ENCODE measurements around the gene TRIM68. TPM values are rescaled to one million over a fixed set of nuclear protein-coding genes. Genes with fewer than 3 reads are reported as not detected.

The TRIM68 gene
- polyA plus RNA-seq, 3 donors, result 4.2 to 12.4 (median 5.1) TPM

Other genes starting within 250 kb of the TRIM68 start
- not detected for gene OR52B4, start 239.8 kb downstream of the TRIM68 start, polyA plus RNA-seq
- gene TRIM21, start 214.5 kb downstream of the TRIM68 start, polyA plus RNA-seq, result 10 to 100 TPM in 2 of 3 donors, 1 to 10 TPM in 1; 8.7 to 19.7 (median 12.7) TPM
- gene OR52K2, start 158.9 kb downstream of the TRIM68 start, polyA plus RNA-seq, result not detected
- gene OR52K1, start 125.6 kb downstream of the TRIM68 start, polyA plus RNA-seq, result not detected
- not detected for gene OR52M1, start 63.0 kb downstream of the TRIM68 start, polyA plus RNA-seq
- not detected for gene OR52I2, start 26.5 kb downstream of the TRIM68 start, polyA plus RNA-seq
- gene OR52I1, start 14.2 kb downstream of the TRIM68 start, polyA plus RNA-seq, result not detected
- gene OR51D1, start 29.2 kb upstream of the TRIM68 start, polyA plus RNA-seq, result not detected
- gene OR51E1, start 35.8 kb upstream of the TRIM68 start, polyA plus RNA-seq, result 1 to 10 TPM in 2 of 3 donors, under 1 TPM in 1; 0.16 to 2.7 (median 1.2) TPM
- under 1 TPM; 0.02 to 0.56 (median 0.10) TPM for gene OR51E2, start 89.6 kb upstream of the TRIM68 start, polyA plus RNA-seq
- gene MMP26, start 96.6 kb upstream of the TRIM68 start, polyA plus RNA-seq, result not detected
- gene OR51F1, start 161.7 kb upstream of the TRIM68 start, polyA plus RNA-seq, result not detected
- 1 to 10 TPM in 1 of 3 donors, not detected in 2; 1.2 TPM for gene OR52R1, start 196.1 kb upstream of the TRIM68 start, polyA plus RNA-seq
- not detected for gene OR51F2, start 213.1 kb upstream of the TRIM68 start, polyA plus RNA-seq
- gene OR51S1, start 241.0 kb upstream of the TRIM68 start, polyA plus RNA-seq, result not detected

Data from adipose tissue (tissue), 3 donors.